HG03159 (cell line): ENCODE measurements around the gene CCR5AS.
"Not testable (repeated sequence)": the region's sequence is repeated elsewhere in the genome, so short reads cannot be mapped to it uniquely, and the experiment has no call there.

Experiments used
- ATAC-seq: cut with Tn5 transposase; IDR thresholded peaks from one replicate; pipeline ENCODE4 v1.9.1; 2021; ENCODE audit warnings: mild to moderate bottlenecking, moderate library complexity; ENCODE audit not compliant: unreplicated experiment

CCR5AS gene

GRCh38 chr3:46359733-46360493 is 47.0 kb downstream of the CCR5AS start:
- peak; percentile 66 for ATAC-seq

GRCh38 chr3:46358466-46358865 is 48.4 kb downstream of the CCR5AS start:
- no peak for ATAC-seq

GRCh38 chr3:46356909-46357308 is 50.0 kb downstream of the CCR5AS start:
- ATAC-seq = no peak

GRCh38 chr3:46356276-46356675 is 50.6 kb downstream of the CCR5AS start:
- no peak for ATAC-seq

- ATAC-seq = no peak
These were observed 51.9 kb downstream of the CCR5AS start for GRCh38 chr3:46354984-46355383.

- no peak for ATAC-seq
These were observed 52.4 kb downstream of the CCR5AS start for GRCh38 chr3:46354478-46354877.

- ATAC-seq = no peak
These were observed 53.0 kb downstream of the CCR5AS start, which contains the start of gene CCR2 for GRCh38 chr3:46353647-46354410. Gene CCR2 (plus strand): TSS chr3:46354111. CDS start chr3:46357528, 3,417 bp downstream.

GRCh38 chr3:46353090-46353489 is 53.8 kb downstream of the CCR5AS start:
- ATAC-seq = no peak

- no peak for ATAC-seq
These were observed 55.2 kb downstream of the CCR5AS start for GRCh38 chr3:46351646-46352045.

- ATAC-seq = no peak
These were observed 56.7 kb downstream of the CCR5AS start for GRCh38 chr3:46350262-46350565.

GRCh38 chr3:46349484-46350261 is 57.2 kb downstream of the CCR5AS start:
- ATAC-seq = peak; percentile 66

- no peak for ATAC-seq
These were observed 57.9 kb downstream of the CCR5AS start for GRCh38 chr3:46348823-46349482.

GRCh38 chr3:46344476-46344875 is 62.4 kb downstream of the CCR5AS start:
- no peak for ATAC-seq

GRCh38 chr3:46338840-46339239 is 68.0 kb downstream of the CCR5AS start:
- ATAC-seq = no peak

- ATAC-seq = no peak
These were observed 69.0 kb downstream of the CCR5AS start for GRCh38 chr3:46337911-46338310.

- ATAC-seq = no peak
These were observed 71.3 kb downstream of the CCR5AS start for GRCh38 chr3:46335541-46335940.

GRCh38 chr3:46334741-46335478 is 72.0 kb downstream of the CCR5AS start:
- no peak for ATAC-seq

- ATAC-seq = not testable (repeated sequence)
These were observed 76.2 kb downstream of the CCR5AS start for GRCh38 chr3:46330676-46331075.

- no peak for ATAC-seq
These were observed 81.1 kb downstream of the CCR5AS start for GRCh38 chr3:46325645-46326300.

- ATAC-seq = no peak
These were observed 82.8 kb downstream of the CCR5AS start for GRCh38 chr3:46324036-46324435.
